ENCODE results near the gene JADE2.

Gene JADE2

GRCh38 chr5:134540747-134541733, 15.6 kb downstream of the JADE2 start:
- no peak for TF ChIP-seq CTCF (conservative IDR thresholded peaks at IDR 0.05; ENCODE audit: low read depth, low read length)
- H3K4me3 ChIP-seq (ENCODE audit: low read length), result no peak overlapping the region
- no peak for DNase-seq (ENCODE audit: low read depth)

- no peak for DNase-seq (ENCODE audit: low read depth)
- TF ChIP-seq CTCF (conservative IDR thresholded peaks at IDR 0.05; ENCODE audit: low read depth, low read length), result no peak
- no peak overlapping the region for H3K4me3 ChIP-seq (ENCODE audit: low read length)
Measured at GRCh38 chr5:134541736-134542376, 16.4 kb downstream of the JADE2 start.

GRCh38 chr5:134543820-134544614, 18.5 kb downstream of the JADE2 start:
- H3K4me3 ChIP-seq (ENCODE audit: low read length), result no peak overlapping the region
- no peak for DNase-seq (ENCODE audit: low read depth)
- TF ChIP-seq CTCF (conservative IDR thresholded peaks at IDR 0.05; ENCODE audit: low read depth, low read length), result no peak

GRCh38 chr5:134545070-134545868, 19.8 kb downstream of the JADE2 start:
- TF ChIP-seq CTCF (conservative IDR thresholded peaks at IDR 0.05; ENCODE audit: low read depth, low read length), result no peak
- no peak for DNase-seq (ENCODE audit: low read depth)
- no peak overlapping the region for H3K4me3 ChIP-seq (ENCODE audit: low read length)

- no peak for TF ChIP-seq CTCF (conservative IDR thresholded peaks at IDR 0.05; ENCODE audit: low read depth, low read length)
- DNase-seq (ENCODE audit: low read depth), result no peak
- no peak overlapping the region for H3K4me3 ChIP-seq (ENCODE audit: low read length)
Measured at GRCh38 chr5:134547066-134547465, 21.6 kb downstream of the JADE2 start.

GRCh38 chr5:134547579-134547978, 22.1 kb downstream of the JADE2 start:
- DNase-seq (ENCODE audit: low read depth), result no peak
- no peak for TF ChIP-seq CTCF (conservative IDR thresholded peaks at IDR 0.05; ENCODE audit: low read depth, low read length)
- no peak overlapping the region for H3K4me3 ChIP-seq (ENCODE audit: low read length)

All from retinal pigment epithelial cell (primary cell).